Right forelimb (tissue), 1 donor: ENCODE results near the gene TRPC4.
"Not testable (repeated sequence)": the region's sequence is repeated elsewhere in the genome, so short reads cannot be mapped to it uniquely, and the experiment has no call there.

ENCODE experiments used
- DNase-seq: peaks from one replicate; pipeline ENCODE4 v3.0.0-alpha.2; 2018

TRPC4 gene

DNA sequence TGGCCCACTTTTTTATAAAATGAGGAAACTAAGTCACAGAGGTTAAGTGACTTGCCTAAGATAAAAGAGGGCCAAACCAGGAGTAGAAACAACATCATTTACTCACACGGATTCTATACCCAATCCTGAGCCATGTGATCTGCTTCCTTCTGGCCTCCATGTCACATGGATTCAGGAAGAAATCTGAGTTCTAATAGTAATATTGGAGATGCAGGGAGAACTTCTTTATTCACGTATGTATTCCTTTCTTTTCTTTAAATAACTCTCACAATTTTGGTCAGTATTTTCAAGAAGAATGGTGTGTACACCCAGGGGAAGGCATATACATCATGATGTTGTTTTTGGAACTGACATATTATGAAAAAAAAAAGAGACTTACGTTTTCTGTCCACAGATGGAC lies 272.8 kb downstream of the TRPC4 start:
- DNase-seq, result no peak

DNA sequence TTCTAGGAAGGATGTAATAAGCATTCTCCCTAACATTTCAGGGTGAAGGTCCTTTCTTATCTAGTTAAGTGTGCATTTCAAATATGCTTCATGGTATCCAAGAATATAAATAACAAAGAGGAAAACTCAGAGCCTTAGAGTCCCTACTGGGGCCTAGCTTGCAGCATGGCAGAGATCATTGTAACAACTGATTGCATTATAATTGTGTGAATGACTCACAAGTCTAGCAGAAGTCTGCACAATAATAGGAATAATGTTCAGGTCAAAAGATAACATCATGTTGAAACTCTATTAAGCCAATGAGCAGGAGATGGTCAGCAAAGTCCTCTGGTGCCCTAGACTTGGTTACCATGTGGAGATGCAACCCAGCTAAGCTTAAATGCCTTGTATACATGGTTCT lies 274.4 kb downstream of the TRPC4 start:
- DNase-seq, result no peak

DNA sequence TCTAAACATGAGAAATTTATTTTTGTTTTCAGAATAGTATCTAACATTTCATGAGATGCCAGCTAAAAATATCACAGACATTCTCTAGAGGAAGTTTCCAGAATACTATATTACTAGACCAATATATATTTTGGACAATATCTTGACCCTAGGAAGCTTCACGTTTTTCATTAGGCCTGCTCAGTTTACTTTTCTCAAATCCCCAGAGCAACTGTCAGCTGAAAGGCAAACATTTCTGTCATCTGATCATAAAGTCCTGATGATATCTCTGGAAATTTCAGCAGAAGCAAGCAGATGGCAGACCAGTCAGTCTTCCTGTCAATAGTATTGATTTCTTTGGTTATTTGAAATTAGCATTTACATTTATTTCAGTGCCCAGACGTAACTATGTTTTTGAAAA lies 275.0 kb downstream of the TRPC4 start:
- no peak for DNase-seq

DNA sequence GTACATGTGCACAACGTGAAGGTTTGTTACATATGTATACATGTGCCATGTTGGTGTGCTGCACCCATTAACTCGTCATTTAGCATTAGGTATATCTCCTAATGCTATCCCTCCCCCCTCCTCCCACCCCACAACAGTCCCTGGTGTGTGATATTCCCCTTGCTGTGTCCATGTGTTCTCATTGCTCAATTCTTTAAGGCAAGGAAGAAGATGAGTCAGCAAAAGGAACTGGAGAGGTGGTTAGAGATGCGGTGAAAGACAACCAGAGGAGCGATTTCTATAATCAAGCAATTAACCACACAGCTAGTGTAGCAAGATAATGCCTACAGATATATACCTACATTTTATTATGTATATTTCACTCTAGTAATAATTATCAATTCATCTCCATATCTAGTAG lies 280.2 kb downstream of the TRPC4 start:
- not testable (repeated sequence) for DNase-seq

DNA sequence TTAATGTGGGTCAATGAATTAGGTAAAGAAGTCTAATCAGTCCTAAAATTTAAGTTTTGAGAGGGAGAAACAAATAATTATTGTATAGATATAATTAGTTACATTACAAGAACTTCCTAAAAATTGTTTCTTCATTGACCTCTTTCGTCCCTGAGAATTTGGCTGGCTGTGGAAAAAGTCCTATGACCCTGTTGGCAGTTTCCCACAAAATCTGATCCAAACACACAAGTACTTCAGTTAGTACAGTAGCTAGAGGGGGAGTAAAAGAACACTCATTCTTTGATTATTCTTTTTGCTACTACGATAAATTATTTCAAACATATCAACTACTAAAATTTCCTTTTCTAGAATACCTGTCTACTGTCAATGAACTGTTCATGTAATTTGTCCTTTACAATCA lies 282.3 kb downstream of the TRPC4 start:
- DNase-seq, result no peak
